Fibroblast of gingiva (primary cell): ENCODE measurements around the gene ZFHX3.

Experiments
- DNase-seq: peaks from one replicate; pipeline ENCODE4 v3.0.0-alpha.2; 2011; ENCODE audit warnings: low read depth

ZFHX3 gene

GRCh38 chr16:72950669-72951068, 97.3 kb downstream of the ZFHX3 start:
- DNase-seq, result no peak

- no peak for DNase-seq
These were observed 99.6 kb downstream of the ZFHX3 start for GRCh38 chr16:72948238-72948829.

GRCh38 chr16:72947379-72948237, 100.3 kb downstream of the ZFHX3 start:
- no peak for DNase-seq

- DNase-seq, result no peak
These were observed 101.3 kb downstream of the ZFHX3 start for GRCh38 chr16:72946474-72947194.

- DNase-seq, result no peak
These were observed 101.9 kb downstream of the ZFHX3 start for GRCh38 chr16:72946063-72946462.

- DNase-seq, result no peak
These were observed 102.3 kb downstream of the ZFHX3 start for GRCh38 chr16:72945611-72946010.

GRCh38 chr16:72944757-72945485, 103.0 kb downstream of the ZFHX3 start:
- DNase-seq, result no peak

GRCh38 chr16:72942021-72942420, 105.9 kb downstream of the ZFHX3 start:
- no peak for DNase-seq

GRCh38 chr16:72940886-72941285, 107.0 kb downstream of the ZFHX3 start:
- no peak for DNase-seq

GRCh38 chr16:72939247-72939646, 108.7 kb downstream of the ZFHX3 start:
- DNase-seq, result peak; percentile 67

GRCh38 chr16:72938795-72939164, 109.1 kb downstream of the ZFHX3 start:
- DNase-seq, result peak; percentile 86

- DNase-seq, result no peak
These were observed 109.8 kb downstream of the ZFHX3 start for GRCh38 chr16:72937916-72938794.

- no peak for DNase-seq
These were observed 110.6 kb downstream of the ZFHX3 start for GRCh38 chr16:72937360-72937759.

- DNase-seq, result no peak
These were observed 111.5 kb downstream of the ZFHX3 start for GRCh38 chr16:72936408-72936807.

GRCh38 chr16:72935896-72936295, 112.0 kb downstream of the ZFHX3 start:
- no peak for DNase-seq

- peak; percentile 89 for DNase-seq
These were observed 113.1 kb downstream of the ZFHX3 start for GRCh38 chr16:72934636-72935403.

GRCh38 chr16:72932677-72933335, 115.1 kb downstream of the ZFHX3 start:
- DNase-seq, result no peak

GRCh38 chr16:72932050-72932449, 115.9 kb downstream of the ZFHX3 start:
- DNase-seq, result no peak

- no peak for DNase-seq
These were observed 117.5 kb downstream of the ZFHX3 start for GRCh38 chr16:72930396-72930795.
